Stimulated activated CD4-positive, alpha-beta T cell treated with anti-CD3 and anti-CD28 coated beads, Interleukin-4, amount 100 ng/mL, for 1 hour (primary cell): ENCODE results near the gene SMG5.
A peak's percentile ranks its signal among the peaks of the same experiment; 100 is the strongest.
"Not testable (repeated sequence)": the region's sequence is repeated elsewhere in the genome, so short reads cannot be mapped to it uniquely, and the experiment has no call there.

ENCODE experiments used
- DNase-seq: peaks from one replicate; pipeline ENCODE4 v3.0.0-alpha.2; 2020

The SMG5 gene, protein sequence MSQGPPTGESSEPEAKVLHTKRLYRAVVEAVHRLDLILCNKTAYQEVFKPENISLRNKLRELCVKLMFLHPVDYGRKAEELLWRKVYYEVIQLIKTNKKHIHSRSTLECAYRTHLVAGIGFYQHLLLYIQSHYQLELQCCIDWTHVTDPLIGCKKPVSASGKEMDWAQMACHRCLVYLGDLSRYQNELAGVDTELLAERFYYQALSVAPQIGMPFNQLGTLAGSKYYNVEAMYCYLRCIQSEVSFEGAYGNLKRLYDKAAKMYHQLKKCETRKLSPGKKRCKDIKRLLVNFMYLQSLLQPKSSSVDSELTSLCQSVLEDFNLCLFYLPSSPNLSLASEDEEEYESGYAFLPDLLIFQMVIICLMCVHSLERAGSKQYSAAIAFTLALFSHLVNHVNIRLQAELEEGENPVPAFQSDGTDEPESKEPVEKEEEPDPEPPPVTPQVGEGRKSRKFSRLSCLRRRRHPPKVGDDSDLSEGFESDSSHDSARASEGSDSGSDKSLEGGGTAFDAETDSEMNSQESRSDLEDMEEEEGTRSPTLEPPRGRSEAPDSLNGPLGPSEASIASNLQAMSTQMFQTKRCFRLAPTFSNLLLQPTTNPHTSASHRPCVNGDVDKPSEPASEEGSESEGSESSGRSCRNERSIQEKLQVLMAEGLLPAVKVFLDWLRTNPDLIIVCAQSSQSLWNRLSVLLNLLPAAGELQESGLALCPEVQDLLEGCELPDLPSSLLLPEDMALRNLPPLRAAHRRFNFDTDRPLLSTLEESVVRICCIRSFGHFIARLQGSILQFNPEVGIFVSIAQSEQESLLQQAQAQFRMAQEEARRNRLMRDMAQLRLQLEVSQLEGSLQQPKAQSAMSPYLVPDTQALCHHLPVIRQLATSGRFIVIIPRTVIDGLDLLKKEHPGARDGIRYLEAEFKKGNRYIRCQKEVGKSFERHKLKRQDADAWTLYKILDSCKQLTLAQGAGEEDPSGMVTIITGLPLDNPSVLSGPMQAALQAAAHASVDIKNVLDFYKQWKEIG

DNA sequence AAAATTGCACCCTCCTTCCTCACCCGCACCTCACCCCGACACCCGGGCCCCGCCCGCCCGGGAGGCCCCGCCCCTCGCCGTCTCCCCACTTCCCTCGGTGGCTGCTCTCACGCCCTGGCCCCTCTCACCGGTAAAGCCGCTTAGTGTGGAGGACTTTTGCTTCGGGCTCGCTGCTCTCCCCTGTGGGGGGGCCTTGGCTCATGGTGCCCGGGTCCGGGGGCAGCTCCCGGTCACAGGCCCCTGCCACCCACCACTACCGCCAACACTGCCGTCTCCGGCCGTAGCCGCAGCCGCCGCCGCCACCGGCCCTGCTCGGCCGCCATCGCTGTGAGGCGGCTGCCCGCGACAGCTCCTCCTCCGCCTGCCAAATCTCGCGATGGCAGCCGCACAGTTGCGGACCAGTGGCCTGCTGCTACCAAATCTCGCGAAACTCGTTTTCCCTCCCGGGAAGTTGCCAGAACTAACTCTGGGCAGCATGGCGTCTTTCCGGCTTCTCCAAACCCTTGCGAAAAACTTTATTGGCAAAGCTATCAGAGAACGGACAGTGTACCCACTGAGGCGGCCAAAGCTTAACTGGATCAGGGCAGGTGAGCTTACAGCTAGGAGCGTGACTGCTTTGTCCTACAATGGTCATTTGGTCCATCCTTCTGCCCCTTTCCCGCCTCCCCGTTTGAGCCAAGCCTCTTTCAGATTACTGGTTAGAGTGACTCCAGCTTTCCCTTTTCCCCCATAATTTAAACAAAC is at the start of gene SMG5:
TSS of gene SMG5 (minus strand) at position 347 of the 744 bp plus-strand sequence. CDS start at position 202, 145 bp downstream.
- peak; percentile 95 for DNase-seq

DNA sequence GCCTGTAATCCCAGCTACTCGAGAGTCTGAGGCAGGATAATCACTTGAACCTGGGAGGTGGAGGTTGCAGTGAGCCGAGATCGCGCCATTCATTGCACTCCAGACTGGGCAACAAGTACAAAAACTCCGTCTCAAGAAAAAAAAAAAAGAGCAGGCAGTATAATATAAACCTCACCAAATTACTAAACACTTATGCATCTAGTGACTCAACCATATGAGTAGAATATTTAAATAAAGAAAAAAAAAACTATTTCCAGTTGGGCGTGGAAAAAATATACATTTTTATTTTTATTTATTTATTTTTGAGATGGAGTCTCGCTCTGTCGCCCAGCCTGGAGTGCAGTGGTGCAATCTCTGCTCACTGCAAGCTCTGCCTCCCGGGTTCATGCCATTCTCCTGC is 40.6 kb upstream of the SMG5 start:
- not testable (repeated sequence) for DNase-seq

GRCh38 chr1:156320560-156320959 is 37.9 kb upstream of the SMG5 start:
- DNase-seq: no peak

DNA sequence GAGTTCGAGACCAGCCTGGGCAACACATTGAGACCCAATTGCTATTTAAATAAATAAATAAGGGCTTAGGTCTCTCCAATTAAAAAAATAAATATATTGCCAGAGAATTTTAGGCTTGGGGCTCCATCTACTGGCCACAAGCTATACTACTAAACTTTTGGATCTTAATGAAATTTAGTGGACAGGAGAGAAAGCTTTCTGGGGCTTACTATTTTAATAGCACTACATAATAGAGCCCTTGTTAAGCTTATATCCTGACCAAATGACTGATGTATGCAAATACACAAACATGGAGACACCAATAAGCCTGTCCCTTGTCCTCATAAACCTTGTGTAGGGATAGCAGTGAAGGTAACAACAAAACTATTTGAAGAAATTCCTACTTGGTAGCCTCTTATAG is 37.0 kb upstream of the SMG5 start:
- no peak for DNase-seq

GRCh38 chr1:156316909-156317308 is 34.3 kb upstream of the SMG5 start:
- DNase-seq: no peak

- DNase-seq: no peak
These were observed 28.3 kb upstream of the SMG5 start for GRCh38 chr1:156310962-156311361.

DNA sequence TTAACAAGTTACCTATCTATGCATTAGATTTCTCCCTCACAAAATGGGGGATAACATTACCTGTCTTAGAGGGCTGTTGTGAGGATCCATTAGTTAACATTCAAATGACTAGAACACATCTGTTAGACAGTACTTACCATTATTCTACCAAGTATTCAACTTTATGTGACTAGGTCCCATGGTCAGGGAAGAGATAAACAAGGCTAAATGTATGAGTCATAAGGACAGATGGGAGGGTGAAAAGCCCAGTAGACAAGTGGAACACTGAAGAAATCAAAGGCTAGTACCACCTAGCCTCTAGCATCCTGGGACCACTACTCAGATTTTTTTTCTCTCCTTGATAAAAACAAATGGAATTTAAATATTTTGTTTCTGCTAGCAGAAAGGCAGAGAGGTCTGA is 25.5 kb upstream of the SMG5 start:
- no peak for DNase-seq

- no peak for DNase-seq
These were observed 22.6 kb upstream of the SMG5 start for GRCh38 chr1:156305215-156305614.

DNA sequence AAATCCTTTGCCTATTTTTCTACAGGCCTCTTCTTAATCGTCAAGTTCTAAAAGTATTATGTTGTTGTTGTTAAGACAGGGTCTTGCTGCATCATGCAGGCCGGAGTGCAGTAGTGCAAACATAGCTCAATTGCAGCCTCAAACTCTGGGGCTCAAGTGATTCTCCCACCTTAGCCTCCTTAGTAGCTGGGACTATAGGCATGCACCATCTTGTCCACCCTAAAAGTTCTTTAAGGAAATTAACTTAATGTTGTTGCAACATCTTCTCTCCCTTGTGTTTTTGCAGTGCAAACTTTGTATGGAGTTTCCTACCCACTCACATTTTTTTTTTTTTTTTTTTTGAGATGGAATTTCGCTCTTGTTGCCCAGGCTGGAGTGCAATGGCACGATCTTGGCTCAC is 20.6 kb upstream of the SMG5 start:
- no peak for DNase-seq

DNA sequence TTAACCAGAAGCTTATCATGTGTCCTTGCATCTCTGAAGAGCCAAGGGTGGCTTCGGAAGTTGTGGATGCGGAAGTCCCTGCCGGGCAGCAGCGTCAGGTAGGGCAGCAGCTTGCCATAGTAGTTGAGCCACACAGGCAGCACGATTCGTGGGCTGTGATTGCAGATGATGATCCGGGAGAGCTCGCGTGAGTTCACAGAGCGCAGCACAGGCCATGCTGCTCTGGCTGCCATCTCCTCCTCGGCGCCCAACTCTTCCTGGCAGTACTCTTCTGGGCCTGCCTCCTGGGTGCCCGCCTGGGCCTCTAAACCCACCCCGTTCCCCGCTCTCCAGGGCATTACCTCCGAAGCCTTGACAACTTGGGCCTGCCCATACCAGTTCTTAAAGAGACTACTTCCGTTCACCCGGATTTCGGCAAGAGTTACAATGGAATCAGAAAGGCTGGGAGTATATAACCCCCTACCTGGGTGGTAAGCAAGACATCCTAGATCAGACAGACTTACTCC is 16.3 kb upstream of the SMG5 start, which contains the start of gene VHLL:
TSS of gene VHLL (minus strand) at position 456 of the 506 bp plus-strand sequence. CDS start at position 338, 118 bp downstream.
- DNase-seq: no peak

GRCh38 chr1:156295391-156295947 is 12.8 kb upstream of the SMG5 start, which contains the start of gene GLMP:
Gene GLMP (minus strand): TSS chr1:156295679. CDS start chr1:156295645, 34 bp downstream.
- peak; percentile 45 for DNase-seq

GRCh38 chr1:156293895-156294294 is 11.3 kb upstream of the SMG5 start:
- DNase-seq: no peak

- DNase-seq: no peak
These were observed 10.4 kb upstream of the SMG5 start for GRCh38 chr1:156293098-156293434.

DNA sequence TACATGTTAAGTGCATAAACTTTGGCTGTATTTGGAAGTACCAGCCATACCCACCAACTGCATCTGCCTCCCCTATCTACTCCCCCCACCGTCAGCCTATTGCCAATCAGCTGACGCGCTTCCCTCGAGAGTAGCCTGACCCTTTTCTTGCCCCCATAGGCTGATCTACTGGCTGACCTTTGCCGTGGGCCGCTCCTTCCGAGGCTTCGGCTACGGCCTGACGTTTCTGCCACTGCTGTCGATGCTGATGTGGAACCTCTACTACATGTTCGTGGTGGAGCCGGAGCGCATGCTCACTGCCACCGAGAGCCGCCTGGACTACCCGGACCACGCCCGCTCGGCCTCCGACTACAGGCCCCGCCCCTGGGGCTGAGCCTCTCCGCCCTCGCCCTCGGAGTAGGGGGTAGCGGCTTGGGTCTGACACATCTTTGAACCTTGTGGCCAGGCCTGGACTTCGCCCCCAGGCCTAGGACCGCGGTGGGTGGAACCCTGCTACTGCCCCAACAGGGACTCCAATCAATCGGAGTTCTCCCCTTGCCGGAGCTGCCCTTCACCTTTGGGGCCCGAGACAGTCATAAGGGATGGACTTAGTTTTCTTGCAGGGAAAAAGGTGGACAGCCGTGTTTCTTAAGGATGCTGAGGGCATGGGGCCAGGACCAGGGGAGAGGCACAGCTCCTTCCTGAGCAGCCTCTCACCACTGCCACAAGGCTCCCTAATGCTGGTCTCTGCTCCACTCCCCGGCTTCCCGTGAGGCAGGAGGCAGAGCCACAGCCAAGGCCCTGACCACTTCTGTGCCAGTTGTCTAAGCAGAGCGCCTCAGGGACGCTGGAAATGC is 8.8 kb upstream of the SMG5 start:
- DNase-seq: peak; percentile 15

DNA sequence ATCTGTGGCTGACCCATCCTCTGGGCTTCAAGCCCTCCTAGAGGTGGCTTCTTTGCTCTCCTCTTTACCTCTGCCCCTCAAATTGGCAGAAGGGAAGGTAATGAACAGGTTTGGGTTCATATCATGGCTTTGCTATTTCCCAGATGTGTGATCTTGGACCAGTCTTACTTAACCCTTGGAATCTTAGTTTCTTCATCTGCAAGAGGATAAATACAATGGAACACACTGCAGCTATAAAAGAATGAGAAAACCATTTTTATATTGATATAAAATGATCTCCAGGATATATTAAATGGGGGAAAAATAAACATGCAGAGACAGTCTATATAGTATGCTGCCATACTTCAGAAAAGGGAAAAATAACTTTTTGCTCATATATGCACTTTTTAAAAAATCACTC is 7.2 kb upstream of the SMG5 start:
- DNase-seq: no peak

GRCh38 chr1:156286061-156286460 is 3.4 kb upstream of the SMG5 start:
- DNase-seq: no peak

- no peak for DNase-seq
These were observed 2.8 kb upstream of the SMG5 start for GRCh38 chr1:156285437-156285836.

DNA sequence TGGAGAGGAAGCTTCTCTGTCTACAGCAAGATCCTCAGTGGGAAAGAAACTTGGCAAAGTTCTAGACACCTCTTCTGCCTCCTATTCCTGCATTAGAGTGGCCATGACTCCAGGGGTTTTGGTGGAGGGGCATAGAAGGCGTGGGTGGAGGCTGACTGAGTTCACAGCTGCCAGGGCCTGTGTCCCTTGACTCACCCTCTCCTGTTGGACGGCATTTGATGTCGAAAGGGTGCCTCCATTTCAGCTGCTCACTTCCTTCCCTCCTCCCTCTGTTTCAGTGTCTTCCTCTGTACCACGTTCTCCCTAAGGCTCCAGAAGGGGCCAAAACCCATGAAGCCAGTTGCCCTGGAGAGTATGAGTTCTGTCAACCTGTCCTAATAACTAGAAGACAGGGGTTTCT is 2.1 kb upstream of the SMG5 start:
- no peak for DNase-seq

- no peak for DNase-seq
These were observed 1.5 kb upstream of the SMG5 start, which contains the start of gene TMEM79 for GRCh38 chr1:156284112-156284511. Gene TMEM79 (plus strand): TSS chr1:156284325. CDS start chr1:156285227, 902 bp downstream.

DNA sequence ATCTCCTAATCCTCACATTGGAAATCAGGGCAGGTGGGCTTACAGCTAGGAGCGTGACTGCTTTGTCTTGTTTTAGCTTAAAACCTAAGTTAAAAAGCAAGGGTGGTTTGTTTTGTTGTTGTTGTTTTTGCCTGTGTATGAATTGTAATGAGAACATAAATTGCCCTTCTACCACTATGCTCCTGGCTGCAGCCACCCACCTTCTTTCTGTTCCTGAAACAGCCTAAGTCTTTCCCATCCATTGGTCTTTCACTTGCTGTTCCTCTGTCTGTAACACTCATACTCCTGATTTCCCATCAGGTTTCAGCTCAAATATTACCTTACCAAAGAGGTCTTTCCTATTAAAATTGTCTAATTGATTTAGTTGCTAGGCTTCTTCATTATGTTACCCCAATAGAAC is 896 bp upstream of the SMG5 start:
- DNase-seq: no peak
